ENCODE results near the gene PIK3R1. TPM values are rescaled to one million over a fixed set of nuclear protein-coding genes. Genes with fewer than 3 reads are reported as not detected.

The PIK3R1 gene
- total RNA-seq, 4 donors from 2014 or later: 69.3 to 113 (median 87.5) TPM

GRCh38 chr5:68314465-68314864 lies 98.9 kb downstream of the PIK3R1 start:
- no peaks in the 10 kb centered on the region for H3K4me1 ChIP-seq
- no peaks in the 10 kb centered on the region for H3K9me3 ChIP-seq
- H3K27ac ChIP-seq: no peak overlapping the region
- TF ChIP-seq CTCF (IDR thresholded peaks at IDR 0.05) (no peak), POLR2A (IDR thresholded peaks at IDR 0.05) (no peak)
- no peak for DNase-seq
- H3K36me3 ChIP-seq: no peaks in the 10 kb centered on the region
- no peak overlapping the region for H3K4me3 ChIP-seq
- H3K27me3 ChIP-seq: no peaks in the 10 kb centered on the region

- Histone ChIP-seq H3K27me3 (no peaks in the 10 kb centered on the region), H3K4me1 (no peaks in the 10 kb centered on the region), H3K27ac (no peak overlapping the region), H3K4me3 (no peak overlapping the region), H3K36me3 (no peaks in the 10 kb centered on the region), H3K9me3 (no peaks in the 10 kb centered on the region)
- TF ChIP-seq CTCF (IDR thresholded peaks at IDR 0.05) (no peak), POLR2A (IDR thresholded peaks at IDR 0.05) (no peak)
- DNase-seq: peak in 1 of 3 donors; percentile 59
Observed at GRCh38 chr5:68315679-68316271, 100.2 kb downstream of the PIK3R1 start.

- no peaks in the 10 kb centered on the region for H3K36me3 ChIP-seq
- H3K9me3 ChIP-seq: no peaks in the 10 kb centered on the region
- no peak overlapping the region for H3K4me3 ChIP-seq
- no peak overlapping the region for H3K27ac ChIP-seq
- H3K27me3 ChIP-seq: no peaks in the 10 kb centered on the region
- no peaks in the 10 kb centered on the region for H3K4me1 ChIP-seq
- TF ChIP-seq POLR2A (IDR thresholded peaks at IDR 0.05) (no peak), CTCF (IDR thresholded peaks at IDR 0.05) (no peak)
- no peak for DNase-seq
Observed at GRCh38 chr5:68316469-68316868, 100.9 kb downstream of the PIK3R1 start.

- Histone ChIP-seq H3K27ac (peak overlapping the region in 1 of 4 donors; percentile 5), H3K9me3 (no peaks in the 10 kb centered on the region), H3K27me3 (no peaks in the 10 kb centered on the region), H3K36me3 (no peaks in the 10 kb centered on the region), H3K4me3 (no peak overlapping the region), H3K4me1 (no peaks in the 10 kb centered on the region)
- peak in 1 of 3 donors; percentile 61 for DNase-seq
- TF ChIP-seq CTCF (IDR thresholded peaks at IDR 0.05): no peak
- no peak for TF ChIP-seq POLR2A (IDR thresholded peaks at IDR 0.05)
Observed at GRCh38 chr5:68317646-68318045, 102.1 kb downstream of the PIK3R1 start.

- Histone ChIP-seq H3K9me3 (no peaks in the 10 kb centered on the region), H3K36me3 (no peaks in the 10 kb centered on the region), H3K4me3 (no peak overlapping the region), H3K27ac (peak overlapping the region in 2 of 4 donors; percentile 39 to 48), H3K4me1 (no peaks in the 10 kb centered on the region), H3K27me3 (no peaks in the 10 kb centered on the region)
- no peak for TF ChIP-seq CTCF (IDR thresholded peaks at IDR 0.05)
- TF ChIP-seq POLR2A (IDR thresholded peaks at IDR 0.05): no peak
- peak in 1 of 3 donors; percentile 62 for DNase-seq
Observed at GRCh38 chr5:68318955-68319705, 103.6 kb downstream of the PIK3R1 start.

Data from Peyer's patch (tissue), 4 donors.